H1 (cell line): ENCODE measurements around the gene ZNF429.

ENCODE experiments used
- CEBPB ChIP-seq: IDR thresholded peaks from 2 replicates; pipeline ENCODE4 v1.6.1; 2012; ENCODE audit warnings: low read depth, low read length
- CHD2 ChIP-seq: IDR thresholded peaks from 2 replicates; pipeline ENCODE4 v1.6.1; 2012; ENCODE audit warnings: low read length, improper control_type of control experiment
- CREB1 ChIP-seq: IDR thresholded peaks from 2 replicates; pipeline ENCODE4 v1.6.1; 2012; ENCODE audit warnings: inconsistent platforms
- CTCF ChIP-seq, 3 experiments: IDR thresholded peaks; 1 replicate in 2 of 3; 2 replicates in 1 of 3; pipeline versions ENCODE4 v1.5.1 to v1.6.1; 2011; ENCODE audit warnings: low read length in 3 of 3, mild to moderate bottlenecking in 3 of 3, inconsistent platforms in 2 of 3, low read depth in 1 of 3, moderate library complexity in 1 of 3; ENCODE audit not compliant: insufficient read depth in 1 of 3; ENCODE audit errors: control extremely low read depth in 1 of 3
- EZH2 ChIP-seq: fragments of 200-600 bp; sonication (generic); IDR thresholded peaks from 2 replicates; pipeline ENCODE4 v1.7.1; 2012; ENCODE audit warnings: low read depth, mild to moderate bottlenecking, moderate library complexity, low read length, inconsistent platforms; ENCODE audit not compliant: severe bottlenecking
- NRF1 ChIP-seq: IDR thresholded peaks from 2 replicates; pipeline ENCODE4 v1.6.1; 2011; ENCODE audit warnings: mild to moderate bottlenecking, low read depth, low read length, improper control_type of control experiment
- POLR2A ChIP-seq, 2 experiments: IDR thresholded peaks; 1 replicate in 1 of 2; 2 replicates in 1 of 2; pipeline ENCODE4 v1.6.1; 2011; ENCODE audit warnings: low read depth in 2 of 2, low read length in 2 of 2, mild to moderate bottlenecking in 2 of 2; ENCODE audit errors: control extremely low read depth in 1 of 2
- POLR2AphosphoS5 ChIP-seq: IDR thresholded peaks from 2 replicates; pipeline ENCODE4 v1.6.1; 2011; ENCODE audit warnings: low read depth, low read length
- POU5F1 ChIP-seq: IDR thresholded peaks from 2 replicates; pipeline ENCODE4 v1.6.1; 2011; ENCODE audit warnings: low read depth, mild to moderate bottlenecking, low read length, moderate library complexity
- RAD21 ChIP-seq, 2 experiments: IDR thresholded peaks in 1 of 2; conservative IDR thresholded peaks in 1 of 2; 2 replicates each; pipeline ENCODE4 v1.6.1; 2011; ENCODE audit warnings: low read depth in 2 of 2, low read length in 2 of 2, improper control_type of control experiment in 1 of 2, inconsistent platforms in 1 of 2, mild to moderate bottlenecking in 1 of 2, moderate library complexity in 1 of 2
- TAF1 ChIP-seq: IDR thresholded peaks from 2 replicates; pipeline ENCODE4 v1.6.1; 2011; ENCODE audit warnings: mild to moderate bottlenecking, low read depth, low read length
- TAF7 ChIP-seq: optimal IDR thresholded peaks from 2 replicates; pipeline ENCODE3; 2011; ENCODE audit warnings: low read depth, mild to moderate bottlenecking, inconsistent platforms, low read length, moderate library complexity, borderline replicate concordance
- YY1 ChIP-seq: IDR thresholded peaks from 2 replicates; pipeline ENCODE4 v1.6.1; 2011; ENCODE audit warnings: low read depth, mild to moderate bottlenecking, low read length
- ZNF274 ChIP-seq: IDR thresholded peaks from 2 replicates; pipeline ENCODE4 v1.7.0; 2012; ENCODE audit warnings: low read length, borderline replicate concordance; ENCODE audit errors: extremely low read depth

- no peak for TF ChIP-seq TAF1
- no peak for TF ChIP-seq CTCF (IDR thresholded peaks at IDR 0.05; ENCODE audit: control extremely low read depth in 1 of 3, insufficient read depth in 1 of 3, low read depth in 1 of 3, low read length in 3 of 3)
- no peak for TF ChIP-seq POLR2A (IDR thresholded peaks at IDR 0.05; ENCODE audit: control extremely low read depth in 1 of 2, low read depth in 2 of 2, low read length in 2 of 2)
- TF ChIP-seq CHD2: no peak
- no peak for TF ChIP-seq RAD21 (IDR thresholded peaks at IDR 0.05 in 1 of 2, conservative IDR thresholded peaks at IDR 0.05 in 1 of 2; ENCODE audit: low read depth in 2 of 2, low read length in 2 of 2)
- no peak for TF ChIP-seq CREB1
- no peak for TF ChIP-seq YY1
- no peak for TF ChIP-seq POU5F1
- TF ChIP-seq NRF1: no peak
- no peak for TF ChIP-seq TAF7
- TF ChIP-seq CEBPB: no peak
- TF ChIP-seq ZNF274: no peak
- no peak for TF ChIP-seq EZH2
- TF ChIP-seq POLR2AphosphoS5: no peak
These were observed 82.1 kb downstream of the ZNF429 start for GRCh38 chr19:21587549-21587948.
